OCI-M2 (cell line): Measurements from ENCODE around the gene DOCK4.
"Not testable (repeated sequence)": the region's sequence is repeated elsewhere in the genome, so short reads cannot be mapped to it uniquely, and the experiment has no call there.

Experiments used
- DNase-seq: peaks from one replicate; lab custom pipeline; 2025; ENCODE audit not compliant: unreplicated experiment; lab: John Stamatoyannopoulos, UW

DOCK4 gene, protein sequence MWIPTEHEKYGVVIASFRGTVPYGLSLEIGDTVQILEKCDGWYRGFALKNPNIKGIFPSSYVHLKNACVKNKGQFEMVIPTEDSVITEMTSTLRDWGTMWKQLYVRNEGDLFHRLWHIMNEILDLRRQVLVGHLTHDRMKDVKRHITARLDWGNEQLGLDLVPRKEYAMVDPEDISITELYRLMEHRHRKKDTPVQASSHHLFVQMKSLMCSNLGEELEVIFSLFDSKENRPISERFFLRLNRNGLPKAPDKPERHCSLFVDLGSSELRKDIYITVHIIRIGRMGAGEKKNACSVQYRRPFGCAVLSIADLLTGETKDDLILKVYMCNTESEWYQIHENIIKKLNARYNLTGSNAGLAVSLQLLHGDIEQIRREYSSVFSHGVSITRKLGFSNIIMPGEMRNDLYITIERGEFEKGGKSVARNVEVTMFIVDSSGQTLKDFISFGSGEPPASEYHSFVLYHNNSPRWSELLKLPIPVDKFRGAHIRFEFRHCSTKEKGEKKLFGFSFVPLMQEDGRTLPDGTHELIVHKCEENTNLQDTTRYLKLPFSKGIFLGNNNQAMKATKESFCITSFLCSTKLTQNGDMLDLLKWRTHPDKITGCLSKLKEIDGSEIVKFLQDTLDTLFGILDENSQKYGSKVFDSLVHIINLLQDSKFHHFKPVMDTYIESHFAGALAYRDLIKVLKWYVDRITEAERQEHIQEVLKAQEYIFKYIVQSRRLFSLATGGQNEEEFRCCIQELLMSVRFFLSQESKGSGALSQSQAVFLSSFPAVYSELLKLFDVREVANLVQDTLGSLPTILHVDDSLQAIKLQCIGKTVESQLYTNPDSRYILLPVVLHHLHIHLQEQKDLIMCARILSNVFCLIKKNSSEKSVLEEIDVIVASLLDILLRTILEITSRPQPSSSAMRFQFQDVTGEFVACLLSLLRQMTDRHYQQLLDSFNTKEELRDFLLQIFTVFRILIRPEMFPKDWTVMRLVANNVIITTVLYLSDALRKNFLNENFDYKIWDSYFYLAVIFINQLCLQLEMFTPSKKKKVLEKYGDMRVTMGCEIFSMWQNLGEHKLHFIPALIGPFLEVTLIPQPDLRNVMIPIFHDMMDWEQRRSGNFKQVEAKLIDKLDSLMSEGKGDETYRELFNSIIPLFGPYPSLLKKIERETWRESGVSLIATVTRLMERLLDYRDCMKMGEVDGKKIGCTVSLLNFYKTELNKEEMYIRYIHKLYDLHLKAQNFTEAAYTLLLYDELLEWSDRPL (N-terminal part only)

DNA sequence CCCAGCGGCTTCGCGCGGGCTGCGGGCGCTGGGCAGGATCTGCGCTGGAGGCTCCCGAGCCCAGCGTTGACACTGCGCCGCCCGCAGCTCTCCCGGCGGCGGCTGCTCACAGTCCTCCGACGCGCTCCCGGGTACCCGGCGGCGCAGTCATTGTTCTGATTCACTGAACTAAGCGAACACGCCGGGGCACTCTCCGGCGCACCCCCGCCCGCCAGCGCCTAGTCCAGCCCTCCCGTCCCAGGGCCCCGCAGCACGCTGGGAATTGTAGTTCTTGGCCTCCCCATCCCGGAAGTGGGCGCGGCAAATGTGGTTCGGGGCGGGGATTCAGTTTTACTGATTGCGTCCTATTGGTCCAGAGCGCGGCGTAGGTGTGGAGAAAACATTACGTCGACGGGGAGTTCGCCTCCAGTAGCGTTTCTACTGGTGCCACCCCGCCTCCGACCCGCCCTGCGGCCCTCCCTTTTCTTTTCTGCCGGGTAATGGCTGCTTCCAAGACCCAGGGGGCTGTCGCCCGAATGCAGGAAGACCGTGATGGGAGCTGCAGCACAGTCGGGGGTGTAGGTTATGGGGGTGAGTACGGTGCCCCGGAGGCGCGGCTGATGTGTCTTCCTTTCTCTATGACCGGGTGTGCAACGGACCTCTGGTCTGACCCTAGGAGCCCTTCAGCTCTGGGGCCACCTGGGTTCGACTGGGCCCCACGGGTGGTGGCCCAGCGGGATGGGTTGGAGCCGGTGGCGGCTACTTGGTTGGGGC is at the start of gene DOCK4, which contains the start of gene ZNF277:
Gene DOCK4, minus strand, starts transcription at position 162 of the 753 bp plus-strand sequence. CDS start 261 bp downstream, outside the sequence.
Gene ZNF277, plus strand, starts transcription at position 458 of the 753 bp plus-strand sequence. Its CDS starts 22 bp downstream, at position 480.
- peak; percentile 97 for DNase-seq

DNA sequence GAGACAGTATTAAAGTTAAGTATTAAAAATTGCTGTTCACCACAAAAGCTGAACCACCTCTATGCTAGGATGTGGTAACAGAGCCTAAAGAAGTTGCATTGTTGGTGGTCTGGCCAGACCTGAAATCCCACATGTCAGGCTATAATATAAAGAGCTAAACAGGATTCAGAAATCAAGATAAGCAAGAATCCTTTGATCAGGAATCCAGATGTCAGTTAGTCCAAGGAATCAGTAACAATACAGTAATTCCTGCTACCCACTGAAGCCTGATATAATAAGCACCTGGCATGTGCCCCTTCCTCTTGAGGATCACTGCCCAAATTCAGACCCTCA is 49.2 kb upstream of the DOCK4 start:
- DNase-seq = no peak

- DNase-seq = no peak
Observed at GRCh38 chr7:112254709-112255387, 48.6 kb upstream of the DOCK4 start.

GRCh38 chr7:112254156-112254555 is 48.0 kb upstream of the DOCK4 start:
- no peak for DNase-seq

DNA sequence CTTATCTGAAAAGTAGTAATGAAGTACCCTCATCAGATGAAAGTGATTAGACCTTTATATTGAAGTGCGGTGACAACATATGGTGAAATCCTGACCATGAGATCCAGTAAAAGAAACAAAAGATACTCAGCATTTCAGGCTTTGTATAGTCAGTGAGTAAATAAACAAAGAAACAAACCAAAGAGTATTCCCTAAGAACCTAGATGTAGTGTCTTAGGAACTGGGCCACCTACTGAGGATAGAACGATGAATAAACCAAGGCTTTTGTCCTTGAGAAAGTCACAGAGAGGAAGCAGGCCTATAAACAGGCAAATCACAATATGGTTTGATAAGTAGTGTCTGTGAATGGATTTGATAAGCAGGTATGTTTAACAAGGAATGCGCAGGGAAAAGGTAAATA is 46.5 kb upstream of the DOCK4 start:
- no peak for DNase-seq

GRCh38 chr7:112252141-112252540 is 45.9 kb upstream of the DOCK4 start:
- no peak for DNase-seq

DNA sequence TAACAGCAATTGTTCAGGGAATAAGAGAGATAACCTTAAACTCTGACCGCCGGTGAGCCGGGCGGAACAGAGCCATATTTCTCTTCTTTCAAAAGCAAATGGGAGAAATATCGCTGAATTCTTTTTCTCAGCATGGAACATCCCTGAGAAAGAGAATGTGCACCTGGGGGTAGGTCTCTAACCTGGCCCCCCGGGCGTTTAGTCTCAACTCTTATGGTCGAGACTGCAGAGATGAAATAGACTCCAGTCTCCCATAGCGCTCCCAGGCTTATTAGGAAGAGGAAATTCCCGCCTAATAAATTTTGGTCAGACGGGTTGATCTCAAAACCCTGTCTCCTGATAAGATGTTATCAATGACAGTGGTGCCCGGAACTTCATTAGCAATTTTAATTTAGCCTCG is 43.8 kb upstream of the DOCK4 start:
- DNase-seq = not testable (repeated sequence)

DNA sequence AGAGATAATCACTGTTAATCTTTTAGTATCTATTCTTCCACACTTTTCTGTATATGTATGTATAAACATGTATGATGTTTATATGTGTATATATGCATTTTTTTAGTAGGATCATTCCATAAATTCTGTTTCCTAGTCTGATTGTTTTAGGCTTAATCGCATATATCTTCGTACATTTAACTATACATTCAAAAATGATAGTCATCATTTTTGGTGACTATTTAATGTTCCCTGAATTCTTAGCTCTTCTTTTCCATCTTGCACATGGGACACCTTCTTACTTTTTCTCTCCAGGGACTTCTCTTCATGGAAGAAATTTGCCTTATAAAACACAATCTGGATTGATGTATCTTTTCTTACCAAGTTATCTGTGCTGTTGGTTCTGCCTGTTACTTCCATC is 42.4 kb upstream of the DOCK4 start:
- DNase-seq = no peak

DNA sequence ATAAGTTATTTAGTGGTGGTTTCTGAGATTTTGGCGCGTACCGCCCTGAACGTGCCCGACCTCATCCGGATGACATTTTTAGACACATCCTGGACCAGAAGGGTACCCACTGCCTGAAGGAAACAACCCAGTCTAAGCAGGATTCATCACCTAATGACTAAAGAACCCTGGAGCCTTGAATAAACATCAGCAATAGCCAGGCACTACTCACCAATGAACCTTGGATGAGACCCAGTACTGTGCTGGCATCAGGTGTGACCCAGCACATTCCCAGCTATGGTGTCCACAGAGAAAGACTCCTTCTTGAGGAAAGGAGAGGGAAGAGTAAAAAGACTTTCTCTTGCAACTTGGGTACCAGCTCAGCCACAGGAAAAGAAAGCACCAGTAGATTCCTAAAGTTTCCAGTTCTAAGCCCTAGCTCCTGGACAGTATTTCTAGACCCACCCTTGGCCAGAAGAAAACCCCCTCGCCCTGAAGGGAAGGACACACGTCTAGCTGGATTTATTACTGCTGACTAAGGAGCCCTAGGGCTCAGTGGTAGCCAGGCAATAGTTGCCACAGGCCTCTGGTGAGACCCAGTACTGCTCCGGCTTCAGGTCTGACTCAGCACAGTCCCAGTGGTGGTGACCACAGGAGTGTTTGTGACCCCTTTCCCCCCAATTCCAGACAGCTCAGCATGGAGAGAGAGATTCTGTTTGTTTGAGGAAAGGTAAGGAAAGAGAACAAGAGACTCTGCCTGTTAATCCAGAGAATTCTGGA is 32.8 kb upstream of the DOCK4 start:
- no peak for DNase-seq

GRCh38 chr7:112238330-112238729 is 32.1 kb upstream of the DOCK4 start:
- no peak for DNase-seq

GRCh38 chr7:112236597-112236996 is 30.4 kb upstream of the DOCK4 start:
- DNase-seq = no peak

- DNase-seq = no peak
Observed at GRCh38 chr7:112234147-112234546, 27.9 kb upstream of the DOCK4 start.

DNA sequence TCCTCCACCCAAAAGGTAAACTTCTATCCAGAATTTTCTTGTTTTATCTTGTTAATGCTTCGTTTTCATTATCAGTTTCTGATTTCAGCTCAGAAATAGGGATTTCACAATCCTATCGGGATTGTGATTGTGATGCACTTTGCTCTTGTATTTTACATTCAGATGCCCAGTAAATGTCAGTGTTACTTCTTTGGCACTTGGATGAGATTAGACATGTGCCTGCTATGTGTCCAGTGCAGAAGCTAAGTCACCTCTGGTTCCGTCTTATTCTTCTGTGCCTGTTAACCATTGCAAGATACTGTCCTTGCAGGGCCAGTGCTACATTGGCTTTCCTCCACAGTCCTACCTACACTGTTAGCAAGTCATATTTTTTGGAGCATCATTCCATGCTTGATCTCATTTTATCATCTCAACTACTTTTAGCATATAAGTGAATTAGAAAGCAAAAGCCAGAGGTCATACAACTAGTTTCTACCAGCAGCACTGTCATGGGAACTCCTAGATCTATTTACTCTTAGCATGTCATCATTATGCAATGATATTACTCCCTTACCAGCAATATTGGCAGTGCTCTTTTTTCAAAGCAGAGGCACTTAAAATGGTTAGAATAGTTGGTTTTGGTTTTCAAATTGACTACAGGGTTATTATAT is 27.0 kb upstream of the DOCK4 start:
- no peak for DNase-seq

DNA sequence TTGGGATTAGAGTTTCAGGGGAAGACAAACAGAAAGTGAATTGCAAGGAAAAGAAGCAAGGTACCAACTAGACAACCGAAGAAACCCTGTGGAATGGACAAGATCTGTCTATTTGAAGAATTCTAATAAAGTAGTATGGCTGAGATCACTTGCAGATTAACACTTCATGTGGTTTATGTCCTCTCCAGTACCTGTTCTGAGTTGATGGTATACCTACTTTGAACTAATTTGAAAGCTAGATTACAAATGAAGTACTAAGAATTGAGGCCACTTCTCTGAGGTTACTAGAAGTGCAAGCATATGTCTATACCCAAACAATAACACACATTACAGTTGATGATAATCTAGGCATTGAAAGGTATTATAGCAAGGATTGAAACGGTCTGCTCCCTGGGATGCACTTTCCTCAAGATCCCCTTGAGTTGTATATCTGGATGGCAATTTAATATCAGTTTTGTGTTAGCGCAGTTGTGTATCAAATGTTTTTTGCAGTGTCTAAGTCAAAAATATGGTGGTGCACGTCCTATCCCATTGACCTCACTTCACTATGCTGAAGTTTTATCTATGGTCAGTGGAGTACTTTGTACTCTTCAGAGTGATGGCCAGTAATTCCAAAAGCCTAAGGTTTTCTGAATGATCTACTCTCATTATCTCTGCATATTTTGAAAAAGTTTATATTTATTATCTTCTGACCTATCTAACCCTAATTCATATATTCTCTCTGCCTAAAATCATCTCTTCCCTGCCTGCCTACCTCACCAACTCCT is 26.2 kb upstream of the DOCK4 start:
- no peak for DNase-seq

DNA sequence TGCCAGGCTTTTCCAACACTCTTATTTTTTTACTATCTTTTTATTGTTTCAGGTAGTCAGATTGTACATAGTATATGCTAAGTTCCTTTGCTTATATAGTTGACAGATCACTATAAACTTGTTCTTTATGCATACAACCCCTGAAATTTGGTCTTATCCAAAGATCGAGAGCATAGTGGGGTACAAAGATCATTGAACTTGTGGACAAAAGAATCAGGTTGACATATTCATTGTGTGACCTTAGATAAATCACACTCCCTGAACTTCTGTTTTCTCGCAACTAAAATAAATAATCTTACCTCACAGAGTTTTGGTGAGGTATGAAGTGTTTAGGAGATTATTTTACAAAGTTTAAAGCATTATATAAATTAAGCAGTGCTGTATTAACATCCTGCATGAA is 22.4 kb upstream of the DOCK4 start:
- DNase-seq = no peak

- no peak for DNase-seq
Observed at GRCh38 chr7:112226701-112227276, 20.6 kb upstream of the DOCK4 start.

DNA sequence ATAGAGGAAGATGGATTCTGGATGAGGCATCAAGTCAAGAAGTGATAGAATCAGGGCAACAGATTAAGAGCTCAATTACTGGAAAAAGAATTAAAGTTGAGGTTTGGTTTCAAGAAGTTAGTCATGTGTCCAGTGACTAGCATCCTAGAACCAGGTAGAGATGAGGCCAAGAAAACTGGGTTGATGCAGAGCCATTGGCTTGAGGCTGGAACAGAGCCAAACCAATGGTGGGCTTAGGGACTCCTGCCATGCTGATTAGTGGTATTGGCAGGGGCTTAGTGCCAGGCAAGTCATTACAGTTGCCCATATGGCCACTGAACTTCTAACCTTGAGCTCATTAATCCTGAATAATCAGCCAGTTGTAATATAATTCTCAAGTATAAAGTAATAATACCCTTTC is 18.8 kb upstream of the DOCK4 start:
- DNase-seq = no peak

DNA sequence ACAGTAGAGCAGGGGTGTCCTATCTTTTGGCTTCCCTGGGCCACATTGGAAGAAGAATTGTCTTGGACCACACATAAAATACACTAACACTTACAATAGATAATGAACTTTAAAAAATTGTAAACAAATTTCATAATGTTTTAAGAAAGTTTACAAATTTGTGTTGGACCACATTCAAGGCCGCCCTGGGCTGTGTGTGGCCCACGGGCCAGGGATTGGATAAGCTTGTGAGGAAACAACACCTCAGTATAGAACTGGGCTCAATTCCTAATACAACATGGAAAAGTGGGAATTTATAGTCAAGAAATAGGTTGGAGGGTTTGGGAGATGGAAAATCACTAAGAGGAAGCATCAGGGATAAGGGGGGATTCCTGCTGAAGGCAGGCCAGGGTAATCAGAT is 18.0 kb upstream of the DOCK4 start:
- DNase-seq = no peak
